NCI-H748 (cell line): ENCODE measurements around the gene KLHDC4.
"Not testable (repeated sequence)": the region's sequence is repeated elsewhere in the genome, so short reads cannot be mapped to it uniquely, and the experiment has no call there.

Experiments used
- DNase-seq: peaks from one replicate; lab custom pipeline; 2025; ENCODE audit not compliant: unreplicated experiment; lab: John Stamatoyannopoulos, UW

KLHDC4 gene

DNA sequence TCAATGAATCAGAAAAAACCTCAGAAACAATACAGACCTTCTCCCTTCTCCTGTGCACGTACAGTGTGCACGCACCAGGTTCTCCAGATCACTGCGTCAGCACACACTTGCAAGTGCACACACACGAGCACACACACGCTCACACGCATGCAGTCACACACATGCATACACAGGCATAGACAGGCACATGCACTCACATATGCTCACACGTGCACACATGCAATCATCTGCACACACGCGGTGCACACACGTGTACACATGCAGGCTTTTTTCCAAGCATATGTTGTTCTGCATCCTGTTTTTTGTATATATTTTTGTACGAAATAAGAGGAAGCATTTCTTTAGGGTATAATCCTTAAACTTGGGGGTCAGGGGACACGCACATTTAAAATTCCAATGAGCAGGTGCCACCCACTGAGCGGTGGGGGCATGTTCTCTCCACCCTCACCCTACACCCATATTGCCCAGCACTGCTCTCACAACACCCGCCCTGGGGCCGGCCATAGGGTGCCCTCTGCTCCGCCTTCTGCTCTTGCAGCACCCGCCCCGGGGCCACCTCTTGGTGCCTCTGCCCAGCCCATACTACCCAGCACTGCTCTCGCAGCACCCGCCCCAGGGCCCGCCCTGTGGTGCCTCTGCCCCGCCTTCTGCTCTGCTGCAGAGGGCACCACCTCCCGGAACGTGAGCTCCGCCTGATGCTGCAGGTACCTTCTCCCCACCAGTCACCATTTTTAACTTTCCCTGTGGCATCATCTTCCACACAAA, 20.9 kb downstream of the KLHDC4 start:
- DNase-seq = no peak

- no peak for DNase-seq
These were observed 22.9 kb downstream of the KLHDC4 start for GRCh38 chr16:87742781-87743490.

GRCh38 chr16:87741700-87742415, 23.9 kb downstream of the KLHDC4 start:
- DNase-seq = no peak

GRCh38 chr16:87740909-87741424, 24.8 kb downstream of the KLHDC4 start:
- no peak for DNase-seq

GRCh38 chr16:87740441-87740840, 25.3 kb downstream of the KLHDC4 start:
- peak; percentile 34 for DNase-seq

- no peak for DNase-seq
These were observed 26.0 kb downstream of the KLHDC4 start for GRCh38 chr16:87739801-87740200.

- DNase-seq = no peak
These were observed 29.8 kb downstream of the KLHDC4 start for GRCh38 chr16:87736008-87736382.

GRCh38 chr16:87735270-87736007, 30.3 kb downstream of the KLHDC4 start:
- DNase-seq = no peak

DNA sequence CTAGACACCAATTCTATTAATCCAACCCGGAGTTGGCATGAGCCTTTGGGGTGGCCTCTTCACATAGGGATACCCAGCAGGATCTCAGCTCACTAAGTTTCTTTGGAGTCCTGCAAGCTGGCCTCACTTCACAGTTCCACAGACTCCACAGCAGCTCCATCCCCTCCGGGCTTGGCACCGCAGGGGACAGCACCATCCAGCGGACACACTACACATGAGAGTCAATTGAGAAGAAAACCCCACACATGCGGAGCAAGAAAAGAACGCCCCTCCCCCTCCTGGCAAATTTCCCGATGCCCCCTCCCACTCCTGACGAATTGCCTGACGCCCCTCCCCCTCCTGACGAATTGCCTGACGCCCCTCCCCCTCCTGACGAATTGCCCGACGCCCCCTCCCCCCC, 31.1 kb downstream of the KLHDC4 start:
- no peak for DNase-seq

- DNase-seq = peak; percentile 90
These were observed 32.6 kb downstream of the KLHDC4 start for GRCh38 chr16:87733190-87733589.

GRCh38 chr16:87731607-87732006, 34.2 kb downstream of the KLHDC4 start:
- DNase-seq = no peak

DNA sequence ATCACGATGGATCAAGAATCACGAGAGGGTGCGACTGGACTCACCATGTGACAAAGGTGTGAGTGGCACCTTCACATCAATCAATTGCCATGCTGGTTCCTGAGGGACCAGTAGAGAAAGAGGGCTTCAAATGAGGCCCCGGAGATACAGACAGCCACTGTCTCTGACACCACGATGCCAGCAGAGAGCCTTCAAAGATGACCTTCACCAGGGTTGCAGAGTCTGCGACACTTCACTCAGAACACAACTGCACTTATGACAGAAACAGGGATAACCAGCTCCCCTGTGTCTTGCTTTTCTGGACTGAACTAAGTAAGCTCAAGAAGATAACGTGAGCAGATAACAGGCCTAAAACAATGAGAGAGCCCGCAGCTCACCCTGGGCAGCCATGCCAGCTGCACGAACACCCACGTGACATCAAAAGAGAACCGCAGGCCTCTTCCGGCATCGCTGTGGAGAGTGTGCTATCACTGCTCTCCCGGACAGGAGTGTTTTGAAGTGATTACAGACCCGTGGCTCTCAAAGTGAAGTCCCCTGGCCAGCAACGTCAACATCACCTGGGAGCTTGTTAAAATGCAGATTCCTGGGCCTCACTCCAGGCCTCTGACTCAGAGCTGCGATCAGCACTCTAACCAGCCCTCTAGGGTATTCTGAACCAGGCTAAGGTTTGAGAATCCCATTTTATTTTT, 36.4 kb downstream of the KLHDC4 start:
- DNase-seq = no peak

DNA sequence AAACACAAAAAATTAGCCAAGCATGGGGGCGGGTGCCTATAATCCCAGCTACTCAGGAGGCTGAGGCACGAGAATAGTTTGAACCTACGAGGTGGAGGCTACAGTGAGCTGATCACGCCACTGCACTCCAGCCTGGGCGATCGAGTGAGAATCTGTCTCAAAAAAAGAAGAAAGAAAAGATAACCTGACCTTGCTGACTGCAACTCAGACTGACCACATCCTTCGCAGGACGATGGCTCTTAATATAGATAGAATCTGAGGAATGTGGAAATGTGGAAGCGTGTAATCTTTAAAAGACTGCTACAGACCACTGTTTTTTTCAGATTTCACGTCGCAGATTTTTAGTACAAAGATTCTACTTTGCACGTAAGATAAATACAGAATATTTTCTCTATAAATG, 37.8 kb downstream of the KLHDC4 start:
- DNase-seq = no peak

GRCh38 chr16:87727346-87727745, 38.4 kb downstream of the KLHDC4 start:
- DNase-seq = no peak

DNA sequence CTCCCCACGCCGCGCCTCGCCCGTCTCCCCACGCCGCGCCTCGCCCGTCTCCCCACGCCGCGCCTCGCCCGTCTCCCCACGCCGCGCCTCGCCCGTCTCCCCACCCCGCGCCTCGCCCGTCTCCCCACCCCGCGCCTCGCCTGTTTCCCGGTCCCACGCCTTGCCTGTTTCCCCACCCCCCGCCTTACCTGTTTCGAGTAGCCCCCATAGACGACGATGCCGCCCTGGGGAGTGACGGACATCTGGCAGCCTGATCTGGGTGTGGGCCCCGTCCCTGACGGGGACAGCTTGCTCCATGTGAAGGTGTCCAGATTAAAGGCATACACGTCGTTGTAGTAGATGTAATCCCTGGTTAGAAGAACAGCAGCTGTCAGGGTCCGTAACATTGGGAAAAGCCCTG, 39.2 kb downstream of the KLHDC4 start:
- DNase-seq = not testable (repeated sequence)

- no peak for DNase-seq
These were observed 40.1 kb downstream of the KLHDC4 start for GRCh38 chr16:87725596-87726235.

- DNase-seq = peak; percentile 70
These were observed 41.1 kb downstream of the KLHDC4 start for GRCh38 chr16:87724490-87725291.

DNA sequence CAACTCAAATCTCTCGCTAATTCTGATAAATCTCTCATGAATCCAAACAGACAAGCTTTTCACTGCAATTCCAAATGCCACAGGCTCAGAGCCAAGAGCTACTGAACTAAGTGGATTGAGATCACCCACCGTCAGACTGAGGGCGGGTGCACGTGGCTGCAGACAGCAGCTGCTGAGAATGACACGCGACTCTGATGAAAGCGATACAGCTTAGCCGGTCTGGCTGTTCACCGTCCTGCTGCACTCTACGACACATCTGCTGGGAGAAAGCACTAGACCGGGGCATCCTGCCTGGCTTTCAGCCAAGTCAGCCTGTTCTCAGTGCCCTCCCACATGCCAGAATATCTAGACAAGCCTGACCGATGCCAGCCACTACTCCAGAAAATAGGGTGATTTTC, 42.6 kb downstream of the KLHDC4 start:
- DNase-seq = peak; percentile 82

DNA sequence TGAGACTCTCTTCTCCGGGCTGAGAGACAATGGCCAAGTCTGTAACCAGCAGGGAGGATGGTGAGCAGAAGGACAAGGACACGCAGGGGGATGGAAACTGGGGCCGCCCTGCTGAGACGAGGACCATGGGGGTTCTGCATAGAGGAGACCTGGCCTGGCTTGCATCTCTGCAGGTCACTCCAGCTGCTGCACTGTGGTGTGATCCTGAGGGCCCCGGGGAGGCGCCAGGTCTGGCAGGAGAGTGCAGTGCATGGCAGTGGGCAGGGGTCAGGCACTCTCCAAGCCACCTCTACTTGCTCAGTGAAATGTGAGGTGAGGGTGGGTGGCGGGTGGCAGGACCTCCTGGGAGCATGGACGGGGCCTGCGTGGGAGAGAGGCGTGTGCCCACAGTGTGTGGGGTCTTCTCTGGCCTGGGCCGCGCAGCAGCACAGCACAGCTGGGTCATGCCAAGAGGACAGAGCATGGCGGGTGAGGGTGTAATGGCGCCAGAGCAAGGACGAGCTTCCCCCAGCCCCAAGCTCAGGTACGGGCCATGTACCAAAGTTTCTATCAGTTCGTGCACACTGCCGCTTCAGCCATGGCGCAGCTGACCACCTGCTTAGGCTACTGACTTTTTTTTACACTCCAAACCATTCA, 43.1 kb downstream of the KLHDC4 start:
- no peak for DNase-seq
